Upper lobe of left lung (tissue), 6 donors: ENCODE data around the gene C4orf36. TPM values are rescaled to one million over a fixed set of nuclear protein-coding genes. Genes with fewer than 3 reads are reported as not detected.
A peak's percentile ranks its signal among the peaks of the same experiment; 100 is the strongest.

Experiments
- ATAC-seq, 2 donors: fragments of 200-7000 bp; cut with Tn5 transposase; one replicate each; pipeline ENCODE4 v1.9.1; 2022; ENCODE audit warnings: mild to moderate bottlenecking in 2 of 2, moderate library complexity in 2 of 2; ENCODE audit not compliant: low FRiP score in 2 of 2
- DNase-seq, 2 donors: peaks; one replicate each; pipeline ENCODE4 v3.0.0-alpha.2; 2019 to 2020
- H3K27ac ChIP-seq, 4 donors: fragments of 200-600 bp; sonication (generic); one replicate each; pipeline ENCODE4 v1.5.1; 2016 to 2019
- H3K27me3 ChIP-seq, 4 donors: fragments of 200-600 bp; sonication (generic); one replicate each; pipeline ENCODE4 v1.5.1; 2017 to 2019
- H3K36me3 ChIP-seq, 4 donors: fragments of 200-600 bp; sonication (generic); one replicate each; pipeline ENCODE4 v1.5.1; 2016 to 2019
- H3K4me1 ChIP-seq, 4 donors: fragments of 200-600 bp; sonication (generic); one replicate each; pipeline ENCODE4 v1.5.1; 2018 to 2019
- H3K4me3 ChIP-seq, 4 donors: fragments of 200-600 bp; sonication (generic); one replicate each; pipeline ENCODE4 v1.5.1; 2017 to 2019; ENCODE audit warnings: mild to moderate bottlenecking in 2 of 4, moderate library complexity in 1 of 4
- H3K9me3 ChIP-seq, 4 donors: fragments of 200-600 bp; sonication (generic); one replicate each; pipeline ENCODE4 v1.5.1; 2018 to 2019
- EP300 ChIP-seq, 4 donors: sonication (generic); formaldehyde crosslinking; IDR thresholded peaks; one replicate each; pipeline ENCODE4 v1.5.1; 2017; ENCODE audit warnings: antibody characterized with exemption in 4 of 4, control low read depth in 2 of 4
- POLR2A ChIP-seq, 4 donors: fragments of 450-650 bp; IDR thresholded peaks; one replicate each; pipeline ENCODE4 v1.5.1; 2016 to 2017; ENCODE audit warnings: antibody characterized with exemption in 4 of 4, mild to moderate bottlenecking in 2 of 4
- POLR2AphosphoS5 ChIP-seq, 2 donors: sonication (generic); formaldehyde crosslinking; IDR thresholded peaks; one replicate each; pipeline ENCODE4 v1.5.1; 2017; ENCODE audit warnings: antibody characterized with exemption in 2 of 2
- WGBS, 2 donors: methylation state at CpG; one replicate each; pipeline ENCODE4 v1.1.5; 2017 to 2018; 5-methylcytosine and 5-hydroxymethylcytosine counted together
- total RNA-seq, 6 donors: library from RNA; depleted of rRNA in 4 of 6; stranded (reverse); fragments of >200 nt in 4 of 6; gene quantifications; one replicate each; pipeline versions ENCODE4 v1.1.0 to v1.2.1, GENCODE V29; 2016 to 2021
- TF ChIP-seq, protein P1 (sequence below), 6 experiments: fragments of 450-650 bp in 4 of 6; fragments of 200-600 bp in 2 of 6; sonication (generic) in 2 of 6; IDR thresholded peaks; one replicate each; pipeline ENCODE4 v1.5.1; 2016 to 2019; ENCODE audit warnings: antibody characterized with exemption in 6 of 6
- donor health status: DM: no; HTN: no; CAD: no; lungs with moderate emphysema.
- donor health status: DM: no; HTN: yes; CAD: no; lungs with severe emphysema.

Gene C4orf36
- total RNA-seq, 6 donors from 2014 or later, result 0.57 to 7.3 (median 2.4) TPM

DNA sequence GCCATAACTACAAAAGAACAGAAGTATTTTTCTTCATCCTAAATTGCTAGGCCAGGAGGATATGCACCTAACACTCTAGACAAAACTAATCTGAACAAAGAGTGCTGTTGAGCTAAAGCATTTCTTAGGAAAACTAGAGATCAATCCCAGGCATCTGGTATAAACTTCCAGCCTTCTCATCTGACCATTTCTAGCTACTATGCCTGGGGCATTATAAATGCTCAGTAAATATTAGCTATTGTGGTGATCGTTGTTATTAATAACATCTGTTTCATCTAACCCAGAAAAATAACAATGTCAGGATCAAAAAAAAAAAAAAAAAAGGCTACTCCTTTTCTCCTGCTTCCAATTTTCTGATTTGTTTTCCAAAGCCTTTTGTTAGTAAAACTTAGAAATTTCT, 35.3 kb downstream of the C4orf36 start:
- Histone ChIP-seq H3K36me3 (no peaks in the 10 kb centered on the region), H3K4me1 (peaks cover 0 to 5% (median 0%) of the 10 kb centered on the region in 4 donors), H3K27ac (no peak overlapping the region), H3K4me3 (no peak overlapping the region), H3K9me3 (no peaks in the 10 kb centered on the region), H3K27me3 (no peaks in the 10 kb centered on the region)
- no peak for DNase-seq
- TF ChIP-seq, protein P1, sequence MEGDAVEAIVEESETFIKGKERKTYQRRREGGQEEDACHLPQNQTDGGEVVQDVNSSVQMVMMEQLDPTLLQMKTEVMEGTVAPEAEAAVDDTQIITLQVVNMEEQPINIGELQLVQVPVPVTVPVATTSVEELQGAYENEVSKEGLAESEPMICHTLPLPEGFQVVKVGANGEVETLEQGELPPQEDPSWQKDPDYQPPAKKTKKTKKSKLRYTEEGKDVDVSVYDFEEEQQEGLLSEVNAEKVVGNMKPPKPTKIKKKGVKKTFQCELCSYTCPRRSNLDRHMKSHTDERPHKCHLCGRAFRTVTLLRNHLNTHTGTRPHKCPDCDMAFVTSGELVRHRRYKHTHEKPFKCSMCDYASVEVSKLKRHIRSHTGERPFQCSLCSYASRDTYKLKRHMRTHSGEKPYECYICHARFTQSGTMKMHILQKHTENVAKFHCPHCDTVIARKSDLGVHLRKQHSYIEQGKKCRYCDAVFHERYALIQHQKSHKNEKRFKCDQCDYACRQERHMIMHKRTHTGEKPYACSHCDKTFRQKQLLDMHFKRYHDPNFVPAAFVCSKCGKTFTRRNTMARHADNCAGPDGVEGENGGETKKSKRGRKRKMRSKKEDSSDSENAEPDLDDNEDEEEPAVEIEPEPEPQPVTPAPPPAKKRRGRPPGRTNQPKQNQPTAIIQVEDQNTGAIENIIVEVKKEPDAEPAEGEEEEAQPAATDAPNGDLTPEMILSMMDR (IDR thresholded peaks at IDR 0.05), result no peak
- no peak for TF ChIP-seq POLR2AphosphoS5 (IDR thresholded peaks at IDR 0.05)
- WGBS, 2 donors, result 56 to 63% methylated on average over 1 of the region's 1 CpG
- no peak for ATAC-seq

DNA sequence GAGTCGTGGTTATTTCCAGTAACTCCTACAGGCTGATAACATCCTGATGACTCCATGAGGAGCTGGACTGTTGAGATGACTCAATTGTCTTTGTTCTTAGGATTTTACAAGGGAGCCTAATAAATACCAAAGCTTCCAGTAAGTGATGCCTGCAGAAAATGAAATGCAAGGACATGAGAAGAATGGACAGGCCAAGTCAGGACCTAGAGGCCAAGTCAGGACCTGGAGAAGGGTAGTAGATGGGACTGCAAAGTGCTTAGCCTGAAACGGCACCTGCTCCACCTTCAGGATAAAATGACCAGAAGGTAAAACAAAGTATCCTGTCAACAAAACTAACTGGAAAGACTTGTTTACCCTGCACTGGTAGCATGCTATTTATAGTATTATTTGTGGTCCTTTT, 36.6 kb downstream of the C4orf36 start:
- no peak for TF ChIP-seq POLR2AphosphoS5 (IDR thresholded peaks at IDR 0.05)
- TF ChIP-seq, protein P1 (IDR thresholded peaks at IDR 0.05), result no peak
- TF ChIP-seq POLR2A (IDR thresholded peaks at IDR 0.05), result no peak
- TF ChIP-seq EP300 (IDR thresholded peaks at IDR 0.05), result no peak
- Histone ChIP-seq H3K9me3 (no peaks in the 10 kb centered on the region), H3K4me1 (peaks cover 0 to 5% (median 0%) of the 10 kb centered on the region in 4 donors), H3K4me3 (no peak overlapping the region), H3K36me3 (no peaks in the 10 kb centered on the region), H3K27ac (no peak overlapping the region), H3K27me3 (no peaks in the 10 kb centered on the region)
- peak in 1 of 2 donors; percentile 23 for ATAC-seq
- WGBS, 2 donors, result 60 to 71% methylated on average over 2 of the region's 2 CpGs
- DNase-seq, result no peak

DNA sequence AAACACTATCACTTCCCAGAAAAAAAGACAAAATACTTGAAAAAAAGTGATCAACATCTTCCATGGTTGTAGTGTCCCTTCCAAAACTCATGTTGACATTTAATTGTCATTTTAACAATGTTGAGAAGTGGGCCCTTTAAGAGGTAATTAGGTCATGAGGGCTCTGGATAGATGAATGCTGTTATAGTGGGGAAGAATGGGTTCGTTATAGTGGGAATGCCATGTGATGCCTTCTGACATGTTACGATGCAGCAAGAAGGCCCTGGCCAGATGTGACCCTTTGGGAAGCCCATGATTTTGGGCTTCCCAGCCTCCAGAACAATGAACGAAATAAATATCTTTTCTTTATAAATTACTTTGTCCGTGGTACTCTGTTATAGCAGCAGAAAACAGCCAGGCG, 39.0 kb downstream of the C4orf36 start:
- DNase-seq, result no peak
- TF ChIP-seq EP300 (IDR thresholded peaks at IDR 0.05) (no peak), POLR2AphosphoS5 (IDR thresholded peaks at IDR 0.05) (no peak), POLR2A (IDR thresholded peaks at IDR 0.05) (no peak)
- TF ChIP-seq, protein P1 (IDR thresholded peaks at IDR 0.05), result no peak
- Histone ChIP-seq H3K4me3 (no peak overlapping the region), H3K4me1 (peaks cover 0 to 5% (median 0%) of the 10 kb centered on the region in 4 donors), H3K36me3 (no peaks in the 10 kb centered on the region), H3K27ac (no peak overlapping the region), H3K9me3 (no peaks in the 10 kb centered on the region), H3K27me3 (no peaks in the 10 kb centered on the region)
- ATAC-seq, result no peak
- 88 to 97% methylated on average over 5 of the region's 5 CpGs for WGBS, 2 donors

DNA sequence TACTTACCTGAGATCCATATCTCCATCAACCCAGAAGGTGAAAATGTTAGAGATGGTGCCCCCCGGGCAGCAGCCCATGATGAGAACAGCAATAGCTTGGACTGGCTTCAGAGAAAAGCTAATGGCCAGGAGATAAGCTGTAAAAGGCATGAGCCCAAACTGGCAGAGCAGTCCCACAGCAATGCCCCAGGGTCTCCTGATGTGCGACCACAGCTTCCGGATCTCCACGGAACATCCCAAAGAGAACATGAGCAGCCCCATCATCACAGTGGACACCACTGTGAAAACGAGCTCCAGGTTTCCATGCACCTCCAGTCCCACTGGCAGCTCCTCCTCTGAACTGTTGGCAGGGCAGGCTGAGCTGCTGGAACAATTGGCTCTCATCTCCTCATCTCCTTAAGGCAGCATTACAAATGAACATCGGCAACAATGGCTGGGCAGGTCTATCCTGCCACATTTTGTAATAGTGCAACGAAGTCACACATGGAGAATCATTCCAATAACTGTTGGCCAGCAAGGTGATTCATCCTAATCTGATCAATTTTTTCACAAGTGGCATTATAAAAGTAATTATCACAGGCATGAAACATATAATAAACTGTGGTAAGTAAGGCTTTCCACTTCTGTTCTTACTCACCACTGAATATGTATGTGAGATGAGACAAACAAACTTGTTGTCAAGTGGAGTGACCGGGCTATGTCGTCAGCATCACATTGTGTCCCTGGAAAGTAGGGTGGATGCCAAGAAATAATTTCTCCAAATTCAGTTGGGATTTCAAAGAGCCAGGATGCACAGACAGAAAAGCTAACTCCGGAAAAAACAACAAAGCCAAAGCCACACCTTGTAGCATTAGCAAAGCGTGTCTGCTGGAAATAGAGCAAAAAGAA, 43.2 kb downstream of the C4orf36 start, which contains the start of gene SLC10A6:
SLC10A6 (minus strand) TSS at position 653 of the 888 bp plus-strand sequence; CDS start at position 384, 269 bp downstream.
- peak in 1 of 2 donors; percentile 46 for ATAC-seq
- DNase-seq, result no peak

More for the DNA sequence above, 43.2 kb downstream of the C4orf36 start, which contains the start of gene SLC10A6:
- H3K36me3 ChIP-seq, result no peaks in the 10 kb centered on the region
- no peak within 1 kb of the TSS for H3K4me3 ChIP-seq
- TF ChIP-seq EP300 (IDR thresholded peaks at IDR 0.05) (no peak), POLR2A (IDR thresholded peaks at IDR 0.05) (no peak), POLR2AphosphoS5 (IDR thresholded peaks at IDR 0.05) (no peak)
- TF ChIP-seq, protein P1 (IDR thresholded peaks at IDR 0.05), result no peak
- H3K4me1 ChIP-seq, result no peaks in the 10 kb centered on the region
- no peaks in the 10 kb centered on the region for H3K9me3 ChIP-seq
- H3K27ac ChIP-seq, result no peak within 1 kb of the TSS
- H3K27me3 ChIP-seq, result no peaks in the 10 kb centered on the region
- WGBS, 2 donors, result 77 to 85% methylated on average over 11 of the region's 11 CpGs
